ENCODE measurements around the gene NCAPG2. TPM values are rescaled to one million over a fixed set of nuclear protein-coding genes. Genes with fewer than 3 reads are reported as not detected.

Gene NCAPG2
- total and polyA plus RNA-seq, 2 of the 13 experiments (the other 11 are each of a cell fraction or from before 2014, with no cell fraction given): 15.1 to 30.7 TPM

- Histone ChIP-seq H3K4me2 (ENCODE audit: low read depth, low read length) (no peak overlapping the region), H2AFZ (ENCODE audit: low read length) (no peak overlapping the region), H3K79me2 (ENCODE audit: insufficient read depth, low read length) (no peaks in the 10 kb centered on the region), H3K36me3 (replicated peaks in 1 of 2; ENCODE audit: control insufficient read depth in 1 of 2, insufficient read depth in 2 of 2, low read length in 2 of 2) (peaks cover 5 to 66% of the 10 kb centered on the region in 2 experiments), H3K27ac (ENCODE audit: extremely low read length, insufficient read depth, low read length) (no peak overlapping the region), H3K4me3 (replicated peaks in 1 of 3; ENCODE audit: insufficient read depth in 1 of 3, low read depth in 2 of 3, low read length in 3 of 3) (no peak overlapping the region), H3K9ac (ENCODE audit: insufficient read depth, low read depth, low read length) (no peak overlapping the region), H4K20me1 (ENCODE audit: insufficient read depth, low read length) (no peaks in the 10 kb centered on the region), H3K4me1 (ENCODE audit: insufficient read depth, low read length) (no peaks in the 10 kb centered on the region), H3K9me3 (ENCODE audit: low read length) (no peaks in the 10 kb centered on the region), H3K27me3 (ENCODE audit: control insufficient read depth in 1 of 2, insufficient read depth in 2 of 2, low read length in 2 of 2) (no peaks in the 10 kb centered on the region)
- POLR2A ChIA-PET: no interaction called here
- BruUV-seq (replicated peaks): no TSS peak
- FAIRE-seq (no peak), ATAC-seq (no peak), DNase-seq (ENCODE audit: low spot score) (no peak)
- intact Hi-C loops (cut with micrococcal nuclease; ENCODE audit: unreplicated experiment) (no loop called here), in situ Hi-C loops (cut with HindIII; ENCODE audit: extremely low pct_ligation_motif_present, low pct_unique_long_range_greater_than_20kb) (no loop called here)
- CTCF ChIA-PET (ENCODE audit: low intra/inter-chr PET ratio, low total read pairs): no interaction called here
- TF ChIP-seq ZNF318 (CRISPR knock-in tag; IDR thresholded peaks at IDR 0.05) (no peak), IRF1 (CRISPR knock-in tag; IDR thresholded peaks at IDR 0.05; ENCODE audit: low read depth) (no peak), ARNT (IDR thresholded peaks at IDR 0.05) (no peak), ZSCAN5A (CRISPR knock-in tag; IDR thresholded peaks at IDR 0.05; ENCODE audit: borderline replicate concordance) (no peak), TARDBP (CRISPR knock-in tag; IDR thresholded peaks at IDR 0.05) (no peak), RFXANK (CRISPR knock-in tag; IDR thresholded peaks at IDR 0.05) (no peak), ZFP62 (CRISPR knock-in tag; IDR thresholded peaks at IDR 0.05) (no peak), FUBP1 (CRISPR knock-in tag; IDR thresholded peaks at IDR 0.05; ENCODE audit: borderline replicate concordance) (no peak), ZSCAN12 (CRISPR knock-in tag; IDR thresholded peaks at IDR 0.05) (no peak), ZNF513 (CRISPR knock-in tag; conservative IDR thresholded peaks at IDR 0.05) (no peak), ATF7 (IDR thresholded peaks at IDR 0.05) (no peak), ATF7 (CRISPR knock-in tag; IDR thresholded peaks at IDR 0.05) (no peak)
Measured at GRCh38 chr7:158682456-158682855, 22.1 kb downstream of the NCAPG2 start.

Data from HepG2 (cell line).